ENCODE measurements around the gene ASTL. TPM values are rescaled to one million over a fixed set of nuclear protein-coding genes. Genes with fewer than 3 reads are reported as not detected.

Gene ASTL
- total RNA-seq, 1 experiment from 2014 or later, result 0.23 TPM

GRCh38 chr2:96107708-96108065 is 30.6 kb downstream of the ASTL start:
- H3K4me3 Mint-ChIP-seq (ENCODE audit: unreplicated experiment), result no peak overlapping the region

DNA sequence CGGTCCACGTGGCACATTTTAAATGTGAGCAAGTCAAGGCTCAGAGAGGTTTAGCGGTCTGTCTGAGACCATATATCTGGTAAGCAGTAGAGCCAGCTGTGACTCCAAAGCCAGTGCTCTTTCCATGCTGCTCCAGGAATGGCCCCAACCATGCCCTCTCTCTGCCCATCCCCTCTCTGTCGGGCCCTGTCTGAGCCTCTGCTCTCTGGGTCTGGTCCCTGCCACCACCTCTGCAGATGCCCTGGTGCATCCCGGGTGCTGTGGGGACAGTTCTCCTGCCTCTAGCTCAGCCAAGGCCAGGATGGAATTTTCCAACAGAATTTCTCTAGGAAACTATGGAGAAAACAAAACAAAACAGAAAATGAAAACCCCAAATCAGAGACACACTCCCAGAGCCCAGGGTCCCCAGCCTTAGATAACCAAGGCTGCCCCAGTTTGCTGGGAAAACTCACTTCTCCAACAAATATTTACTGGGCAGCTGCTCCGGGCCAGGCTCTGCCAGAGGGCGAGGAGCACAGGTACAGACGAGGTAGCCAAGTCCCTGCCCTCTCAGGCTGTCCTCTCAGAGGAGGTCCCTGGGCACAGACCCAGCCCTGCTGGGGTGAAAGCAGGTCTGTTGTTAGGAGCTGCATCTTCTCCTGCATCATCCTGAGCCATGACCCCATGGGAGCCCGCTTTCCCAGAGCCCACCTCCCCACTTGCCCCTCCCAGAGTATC is 31.2 kb downstream of the ASTL start:
- Histone ChIP-seq H3K4me3 (ENCODE audit: low read depth, low read length) (no peak overlapping the region), H3K9me3 (peaks cover 7% of the 10 kb centered on the region; the same call in 1 of the 2 replicates), H3K4me1 (peaks cover 9% of the 10 kb centered on the region; the same call in 1 of the 2 replicates), H3K36me3 (ENCODE audit: control insufficient read depth, insufficient read depth, low read length) (no peaks in the 10 kb centered on the region), H3K27me3 (replicated peaks; ENCODE audit: control insufficient read depth, insufficient read depth, low read length) (no peaks in the 10 kb centered on the region)
- Mint-ChIP-seq H3K9me3 (ENCODE audit: unreplicated experiment) (no peaks in the 10 kb centered on the region), H3K36me3 (ENCODE audit: insufficient read depth, unreplicated experiment) (no peaks in the 10 kb centered on the region), H3K27ac (ENCODE audit: unreplicated experiment) (no peak overlapping the region), H3K4me1 (ENCODE audit: low read depth, unreplicated experiment) (no peaks in the 10 kb centered on the region), H3K27me3 (ENCODE audit: insufficient read depth, unreplicated experiment) (no peaks in the 10 kb centered on the region), H3K4me3 (ENCODE audit: unreplicated experiment) (no peak overlapping the region)
- ChIA-PET POLR2A (interaction anchor here (0.6 kb wide), 1 partner anchor 199 kb away, joined by 4 read pairs; no protein-coding TSS in a partner anchor), CTCF (interaction anchor here (1.0 to 2.6 kb wide), 2 partner anchors 10 to 85 kb away, joined by 3 to 10 read pairs; partner anchors contain the start of gene ADRA2B)
- TF ChIP-seq, protein P1, sequence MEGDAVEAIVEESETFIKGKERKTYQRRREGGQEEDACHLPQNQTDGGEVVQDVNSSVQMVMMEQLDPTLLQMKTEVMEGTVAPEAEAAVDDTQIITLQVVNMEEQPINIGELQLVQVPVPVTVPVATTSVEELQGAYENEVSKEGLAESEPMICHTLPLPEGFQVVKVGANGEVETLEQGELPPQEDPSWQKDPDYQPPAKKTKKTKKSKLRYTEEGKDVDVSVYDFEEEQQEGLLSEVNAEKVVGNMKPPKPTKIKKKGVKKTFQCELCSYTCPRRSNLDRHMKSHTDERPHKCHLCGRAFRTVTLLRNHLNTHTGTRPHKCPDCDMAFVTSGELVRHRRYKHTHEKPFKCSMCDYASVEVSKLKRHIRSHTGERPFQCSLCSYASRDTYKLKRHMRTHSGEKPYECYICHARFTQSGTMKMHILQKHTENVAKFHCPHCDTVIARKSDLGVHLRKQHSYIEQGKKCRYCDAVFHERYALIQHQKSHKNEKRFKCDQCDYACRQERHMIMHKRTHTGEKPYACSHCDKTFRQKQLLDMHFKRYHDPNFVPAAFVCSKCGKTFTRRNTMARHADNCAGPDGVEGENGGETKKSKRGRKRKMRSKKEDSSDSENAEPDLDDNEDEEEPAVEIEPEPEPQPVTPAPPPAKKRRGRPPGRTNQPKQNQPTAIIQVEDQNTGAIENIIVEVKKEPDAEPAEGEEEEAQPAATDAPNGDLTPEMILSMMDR (IDR thresholded peaks at IDR 0.05; ENCODE audit: insufficient read depth in 1 of 2, low read depth in 1 of 2, low read length in 1 of 2, severe bottlenecking in 1 of 2, unreplicated experiment in 1 of 2), result no peak
- BruUV-seq (replicated peaks), result no TSS peak
- intact Hi-C loops (cut with micrococcal nuclease; ENCODE audit: unreplicated experiment), result no loop called here
- DNase-seq, result no peak

More at GRCh38 chr2:96107708-96108065, 30.6 kb downstream of the ASTL start:
- H3K27me3 ChIP-seq (replicated peaks; ENCODE audit: control insufficient read depth, insufficient read depth, low read length), result no peaks in the 10 kb centered on the region
- ChIA-PET CTCF (interaction anchor here (0.6 to 2.6 kb wide), 3 partner anchors 9 to 85 kb away, joined by 3 to 10 read pairs (median 3); partner anchors contain the start of gene ADRA2B), POLR2A (interaction anchor here (0.6 kb wide), 1 partner anchor 198 kb away, joined by 4 read pairs; no protein-coding TSS in a partner anchor)
- Mint-ChIP-seq H3K36me3 (ENCODE audit: insufficient read depth, unreplicated experiment) (no peaks in the 10 kb centered on the region), H3K4me1 (ENCODE audit: low read depth, unreplicated experiment) (no peaks in the 10 kb centered on the region), H3K9me3 (ENCODE audit: unreplicated experiment) (no peaks in the 10 kb centered on the region), H3K27me3 (ENCODE audit: insufficient read depth, unreplicated experiment) (no peaks in the 10 kb centered on the region), H3K27ac (ENCODE audit: unreplicated experiment) (peak overlapping the region; percentile 21)
- H3K9me3 ChIP-seq, result peaks cover 7% of the 10 kb centered on the region; the same call in 1 of the 2 replicates
- DNase-seq, result no peak
- intact Hi-C loops (cut with micrococcal nuclease; ENCODE audit: unreplicated experiment), result loop anchor here (2.0 kb wide), 1 partner anchor 67 kb away; no protein-coding TSS in a partner anchor
- no TSS peak for BruUV-seq (replicated peaks)
- H3K4me3 ChIP-seq (ENCODE audit: low read depth, low read length), result no peak overlapping the region
- TF ChIP-seq, protein P1 (IDR thresholded peaks at IDR 0.05; ENCODE audit: insufficient read depth in 1 of 2, low read depth in 1 of 2, low read length in 1 of 2, severe bottlenecking in 1 of 2, unreplicated experiment in 1 of 2), result no peak
- peaks cover 9% of the 10 kb centered on the region; the same call in 1 of the 2 replicates for H3K4me1 ChIP-seq
- no peaks in the 10 kb centered on the region for H3K36me3 ChIP-seq (ENCODE audit: control insufficient read depth, insufficient read depth, low read length)

GRCh38 chr2:96105994-96106715 is 32.1 kb downstream of the ASTL start:
- Histone ChIP-seq H3K36me3 (ENCODE audit: control insufficient read depth, insufficient read depth, low read length) (no peaks in the 10 kb centered on the region), H3K4me3 (ENCODE audit: low read depth, low read length) (no peak overlapping the region), H3K27me3 (replicated peaks; ENCODE audit: control insufficient read depth, insufficient read depth, low read length) (no peaks in the 10 kb centered on the region), H3K4me1 (peaks cover 9% of the 10 kb centered on the region; the same call in 1 of the 2 replicates), H3K9me3 (peaks cover 7% of the 10 kb centered on the region; the same call in 1 of the 2 replicates)
- H3K27me3 Mint-ChIP-seq (ENCODE audit: insufficient read depth, unreplicated experiment), result no peaks in the 10 kb centered on the region
- intact Hi-C loops (cut with micrococcal nuclease; ENCODE audit: unreplicated experiment), result no loop called here
- H3K4me3 Mint-ChIP-seq (ENCODE audit: unreplicated experiment), result no peak overlapping the region
- no TSS peak for BruUV-seq (replicated peaks)
- POLR2A ChIA-PET, result no interaction called here
- no peaks in the 10 kb centered on the region for H3K9me3 Mint-ChIP-seq (ENCODE audit: unreplicated experiment)
- CTCF ChIA-PET, result interaction anchor here (0.6 kb wide), 1 partner anchor 235 kb away, joined by 6 read pairs; no protein-coding TSS in a partner anchor
- TF ChIP-seq, protein P1 (IDR thresholded peaks at IDR 0.05; ENCODE audit: insufficient read depth in 1 of 2, low read depth in 1 of 2, low read length in 1 of 2, severe bottlenecking in 1 of 2, unreplicated experiment in 1 of 2), result no peak
- H3K36me3 Mint-ChIP-seq (ENCODE audit: insufficient read depth, unreplicated experiment), result no peaks in the 10 kb centered on the region
- no peaks in the 10 kb centered on the region for H3K4me1 Mint-ChIP-seq (ENCODE audit: low read depth, unreplicated experiment)
- no peak overlapping the region for H3K27ac Mint-ChIP-seq (ENCODE audit: unreplicated experiment)
- peak in 1 of 2 experiments; percentile 11 for DNase-seq
